ENCODE data around the gene RAB3C. TPM values are rescaled to one million over a fixed set of nuclear protein-coding genes. Genes with fewer than 3 reads are reported as not detected.

RAB3C gene
- polyA plus RNA-seq, 1 experiment: not detected

DNA sequence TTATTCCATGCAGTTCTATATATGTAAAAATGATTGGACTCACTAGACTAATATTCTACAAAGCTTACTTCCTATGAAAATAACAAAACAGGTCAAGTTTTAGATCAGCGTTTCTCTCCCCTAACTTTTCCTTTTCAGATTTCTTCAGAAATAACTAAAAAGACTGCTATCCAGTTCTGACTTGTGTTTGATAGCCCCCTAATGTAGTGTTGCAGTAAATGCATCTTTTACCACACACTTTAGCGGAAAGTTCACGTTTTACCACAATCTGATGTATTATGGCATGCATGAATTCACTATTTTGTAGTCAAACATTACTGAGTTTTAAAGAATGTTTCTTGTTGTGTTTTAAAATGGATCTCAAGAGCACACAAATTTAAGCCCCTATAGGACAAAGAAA is 292.7 kb downstream of the RAB3C start:
- no peaks in the 10 kb centered on the region for H3K36me3 ChIP-seq (ENCODE audit: control insufficient read depth, insufficient read depth, low read length)
- TF ChIP-seq, protein P1, sequence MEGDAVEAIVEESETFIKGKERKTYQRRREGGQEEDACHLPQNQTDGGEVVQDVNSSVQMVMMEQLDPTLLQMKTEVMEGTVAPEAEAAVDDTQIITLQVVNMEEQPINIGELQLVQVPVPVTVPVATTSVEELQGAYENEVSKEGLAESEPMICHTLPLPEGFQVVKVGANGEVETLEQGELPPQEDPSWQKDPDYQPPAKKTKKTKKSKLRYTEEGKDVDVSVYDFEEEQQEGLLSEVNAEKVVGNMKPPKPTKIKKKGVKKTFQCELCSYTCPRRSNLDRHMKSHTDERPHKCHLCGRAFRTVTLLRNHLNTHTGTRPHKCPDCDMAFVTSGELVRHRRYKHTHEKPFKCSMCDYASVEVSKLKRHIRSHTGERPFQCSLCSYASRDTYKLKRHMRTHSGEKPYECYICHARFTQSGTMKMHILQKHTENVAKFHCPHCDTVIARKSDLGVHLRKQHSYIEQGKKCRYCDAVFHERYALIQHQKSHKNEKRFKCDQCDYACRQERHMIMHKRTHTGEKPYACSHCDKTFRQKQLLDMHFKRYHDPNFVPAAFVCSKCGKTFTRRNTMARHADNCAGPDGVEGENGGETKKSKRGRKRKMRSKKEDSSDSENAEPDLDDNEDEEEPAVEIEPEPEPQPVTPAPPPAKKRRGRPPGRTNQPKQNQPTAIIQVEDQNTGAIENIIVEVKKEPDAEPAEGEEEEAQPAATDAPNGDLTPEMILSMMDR (IDR thresholded peaks at IDR 0.05; ENCODE audit: insufficient read depth, low read depth, low read length): no peak
- no peak for DNase-seq (ENCODE audit: low read depth)
- CTCF ChIA-PET: interaction anchor here (1.9 kb wide), 1 partner anchor 11 kb away, joined by 14 read pairs; no protein-coding TSS in a partner anchor
- no peak overlapping the region for H3K4me3 ChIP-seq (ENCODE audit: low read depth, low read length)
- H3K27me3 ChIP-seq (ENCODE audit: control insufficient read depth, insufficient read depth, low read length): 0 out of 2 replicates have a peak, but pooled peaks cover 2% of the 10 kb centered on the region
- POLR2A ChIA-PET: no interaction called here

DNA sequence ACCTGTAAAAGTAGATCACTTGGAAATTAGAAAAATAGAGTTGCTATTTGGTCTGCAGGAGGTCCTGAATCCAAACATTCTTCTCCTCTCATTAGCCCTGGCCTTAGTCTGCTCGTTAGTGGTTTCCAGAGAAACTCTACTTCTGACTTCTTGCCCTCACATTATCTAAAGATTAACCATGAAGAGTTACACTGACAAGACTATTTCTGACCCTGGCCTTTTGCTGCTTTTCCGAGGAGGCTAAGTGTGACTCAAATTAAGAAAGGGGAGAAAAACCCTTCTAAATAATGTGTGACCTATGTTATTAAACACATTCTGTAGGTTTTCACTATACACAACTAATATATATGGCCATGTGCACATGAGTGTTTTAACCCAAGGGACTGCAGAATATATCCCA is 302.4 kb downstream of the RAB3C start:
- DNase-seq (ENCODE audit: low read depth): no peak
- ChIA-PET CTCF (interaction anchor here (0.9 to 3.1 kb wide), 8 partner anchors 11 to 293 kb away, joined by 3 to 25 read pairs (median 8); no protein-coding TSS in a partner anchor), POLR2A (no interaction called here)
- no peaks in the 10 kb centered on the region for H3K27me3 ChIP-seq (ENCODE audit: control insufficient read depth, insufficient read depth, low read length)
- H3K4me3 ChIP-seq (ENCODE audit: low read depth, low read length): no peak overlapping the region
- TF ChIP-seq, protein P1 (IDR thresholded peaks at IDR 0.05; ENCODE audit: insufficient read depth, low read depth, low read length): no peak
- no peaks in the 10 kb centered on the region for H3K36me3 ChIP-seq (ENCODE audit: control insufficient read depth, insufficient read depth, low read length)

DNA sequence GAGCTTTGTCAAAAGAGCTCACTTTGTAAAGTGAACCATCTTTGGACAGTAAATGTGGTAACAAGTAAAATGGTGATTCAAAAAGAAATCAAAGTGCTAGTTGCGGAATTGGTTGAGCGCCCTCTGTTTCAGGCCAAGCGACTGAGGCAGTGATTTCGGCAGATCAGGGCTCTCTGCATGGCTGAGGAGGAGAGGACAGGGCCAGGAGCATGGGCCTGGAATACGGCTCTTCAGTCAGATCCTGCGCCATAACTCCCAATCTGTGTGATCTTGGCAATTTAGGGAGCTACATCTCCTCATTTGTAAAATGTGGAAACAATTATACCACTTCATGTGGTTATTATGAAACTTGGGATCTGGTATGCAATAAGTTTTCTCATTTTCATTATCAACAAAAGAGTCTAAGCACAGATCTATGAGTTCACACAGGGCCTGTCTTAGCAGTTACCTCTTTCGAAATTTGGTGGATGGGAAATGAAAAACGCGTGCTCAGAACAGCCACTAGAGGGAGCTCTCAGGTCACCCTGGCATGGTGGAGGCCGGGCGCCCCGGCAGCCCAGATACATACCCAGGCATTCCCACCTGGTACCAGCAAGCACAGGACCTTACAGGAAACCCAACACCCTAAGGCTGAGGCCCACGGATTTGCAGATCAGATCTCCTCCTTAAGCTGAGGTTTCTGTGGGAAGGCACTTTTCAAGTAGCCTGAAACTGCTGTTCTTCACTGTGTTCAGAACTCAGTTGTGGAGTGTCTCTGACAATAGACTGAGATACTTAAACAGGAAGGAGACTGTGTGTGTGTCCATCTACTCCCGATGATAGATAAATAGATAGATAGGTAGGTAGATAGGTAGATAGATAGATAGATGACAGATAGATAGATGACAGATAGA is 303.7 kb downstream of the RAB3C start:
- peak; percentile 2 for DNase-seq (ENCODE audit: low read depth)
- ChIA-PET POLR2A (no interaction called here), CTCF (interaction anchor here (0.5 to 3.1 kb wide), 38 partner anchors 9 to 772 kb away, joined by 3 to 25 read pairs (median 4); no protein-coding TSS in a partner anchor)
- Histone ChIP-seq H3K36me3 (ENCODE audit: control insufficient read depth, insufficient read depth, low read length) (no peaks in the 10 kb centered on the region), H3K4me3 (ENCODE audit: low read depth, low read length) (no peak overlapping the region), H3K27me3 (ENCODE audit: control insufficient read depth, insufficient read depth, low read length) (no peaks in the 10 kb centered on the region)
- TF ChIP-seq, protein P1 (IDR thresholded peaks at IDR 0.05; ENCODE audit: insufficient read depth, low read depth, low read length): peak; percentile 95

DNA sequence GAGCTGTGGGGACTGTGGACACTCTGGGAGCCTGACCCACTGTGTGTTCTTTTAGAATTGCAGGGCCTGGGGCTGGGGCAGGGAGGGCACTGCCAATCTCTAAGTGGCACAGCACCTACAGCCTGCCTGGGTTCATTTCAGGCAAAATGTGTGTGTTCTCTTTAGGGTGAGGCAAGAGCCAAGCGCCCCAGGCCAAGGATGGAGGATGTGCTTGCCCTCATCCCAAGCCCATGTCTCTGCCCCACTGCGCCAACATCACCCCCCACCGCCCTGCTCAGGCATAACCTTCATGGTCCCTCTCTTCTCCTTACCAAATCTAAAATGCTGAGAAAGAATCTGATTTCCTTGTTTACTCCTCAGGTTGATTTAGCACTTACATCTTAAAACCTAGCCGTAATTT is 304.4 kb downstream of the RAB3C start:
- DNase-seq (ENCODE audit: low read depth): no peak
- no peaks in the 10 kb centered on the region for H3K36me3 ChIP-seq (ENCODE audit: control insufficient read depth, insufficient read depth, low read length)
- TF ChIP-seq, protein P1 (IDR thresholded peaks at IDR 0.05; ENCODE audit: insufficient read depth, low read depth, low read length): no peak
- no peak overlapping the region for H3K4me3 ChIP-seq (ENCODE audit: low read depth, low read length)
- no peaks in the 10 kb centered on the region for H3K27me3 ChIP-seq (ENCODE audit: control insufficient read depth, insufficient read depth, low read length)
- ChIA-PET POLR2A (no interaction called here), CTCF (interaction anchor here (0.5 to 3.1 kb wide), 30 partner anchors 9 to 771 kb away, joined by 3 to 25 read pairs (median 4); no protein-coding TSS in a partner anchor)

DNA sequence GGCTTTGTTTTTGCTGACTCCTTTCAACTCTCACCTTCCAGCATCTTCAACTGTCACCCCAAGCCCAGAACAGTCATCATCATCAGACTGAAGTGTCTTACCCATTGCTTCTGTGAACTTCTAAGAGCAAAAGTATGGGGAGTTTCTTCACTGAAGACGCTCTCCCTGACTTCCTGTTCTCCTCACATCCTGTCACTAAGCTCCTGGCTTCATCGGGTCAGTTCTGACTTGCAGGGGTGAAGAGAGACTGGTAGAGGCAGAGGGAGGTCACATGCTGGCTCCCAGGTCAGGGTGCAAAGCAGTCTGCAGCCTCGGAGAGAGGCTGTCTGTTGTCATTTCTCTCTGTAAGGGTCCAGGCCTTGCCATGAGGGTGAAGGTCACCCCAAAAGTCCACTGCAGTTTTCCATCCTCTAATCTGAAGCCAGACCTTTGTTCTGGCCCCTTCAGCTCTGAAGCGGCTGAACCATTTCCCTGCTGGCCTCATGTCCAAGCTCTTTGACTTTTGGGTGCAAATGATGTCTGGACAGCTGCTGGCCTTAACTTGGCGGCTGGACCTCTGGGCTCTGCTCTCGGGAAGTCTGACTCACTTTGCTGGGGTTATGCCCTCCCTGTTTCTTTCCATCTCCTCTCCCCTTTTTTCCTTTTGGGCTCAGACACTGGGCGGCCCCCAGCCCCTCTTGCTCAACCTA is 305.0 kb downstream of the RAB3C start:
- Histone ChIP-seq H3K36me3 (ENCODE audit: control insufficient read depth, insufficient read depth, low read length) (no peaks in the 10 kb centered on the region), H3K27me3 (ENCODE audit: control insufficient read depth, insufficient read depth, low read length) (no peaks in the 10 kb centered on the region), H3K4me3 (ENCODE audit: low read depth, low read length) (no peak overlapping the region)
- no peak for DNase-seq (ENCODE audit: low read depth)
- TF ChIP-seq, protein P1 (IDR thresholded peaks at IDR 0.05; ENCODE audit: insufficient read depth, low read depth, low read length): no peak
- POLR2A ChIA-PET: no interaction called here
- CTCF ChIA-PET: interaction anchor here (0.6 to 3.1 kb wide), 13 partner anchors 8 to 496 kb away, joined by 3 to 22 read pairs (median 4); no protein-coding TSS in a partner anchor
